Erythroblast (primary cell): ENCODE measurements around the gene HP.

Experiments used
- DNase-seq, 2 experiments: peaks; one replicate each; lab custom pipeline; 2025; lab: John Stamatoyannopoulos, UW
- GATA1 ChIP-seq: IDR thresholded peaks from 2 replicates; pipeline ENCODE4 v1.6.1; 2011; ENCODE audit warnings: low read depth, mild to moderate bottlenecking, control low read depth, low read length, moderate library complexity
- POLR2A ChIP-seq: IDR thresholded peaks from 2 replicates; pipeline ENCODE4 v1.6.1; 2011; ENCODE audit warnings: mild to moderate bottlenecking, low read length

HP gene

DNA sequence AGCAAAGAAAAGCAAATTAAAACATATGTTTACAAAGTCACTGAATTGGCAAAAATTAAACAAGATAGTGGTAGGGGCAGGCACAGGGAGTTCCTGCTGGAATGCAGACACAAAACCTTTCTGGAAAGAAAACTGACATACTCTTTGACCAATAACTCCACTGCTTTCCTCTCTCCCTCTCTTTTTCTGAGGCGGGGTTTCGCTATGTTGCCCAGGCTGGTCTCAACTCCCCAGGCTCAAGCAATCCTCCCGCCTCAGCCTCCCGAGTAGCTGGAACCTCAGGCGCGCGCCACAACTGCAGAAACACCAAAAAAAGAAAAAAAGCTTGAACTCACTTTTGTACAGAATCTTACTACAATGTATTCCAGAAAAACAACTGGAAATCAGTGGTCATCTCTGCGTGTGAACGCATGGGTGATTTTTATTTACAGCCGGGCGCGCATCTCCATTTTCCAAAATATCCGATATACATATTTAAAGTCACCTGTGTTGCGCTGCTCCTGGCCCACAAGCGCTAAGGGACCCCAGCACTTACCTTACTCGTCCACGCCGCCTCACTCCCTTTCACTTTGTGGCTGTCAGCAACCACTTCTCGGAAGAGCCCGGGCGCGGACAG lies 38.6 kb downstream of the HP start:
- DNase-seq: peak; percentile 58 to 59
- TF ChIP-seq POLR2A: no peak
- TF ChIP-seq GATA1: no peak

DNA sequence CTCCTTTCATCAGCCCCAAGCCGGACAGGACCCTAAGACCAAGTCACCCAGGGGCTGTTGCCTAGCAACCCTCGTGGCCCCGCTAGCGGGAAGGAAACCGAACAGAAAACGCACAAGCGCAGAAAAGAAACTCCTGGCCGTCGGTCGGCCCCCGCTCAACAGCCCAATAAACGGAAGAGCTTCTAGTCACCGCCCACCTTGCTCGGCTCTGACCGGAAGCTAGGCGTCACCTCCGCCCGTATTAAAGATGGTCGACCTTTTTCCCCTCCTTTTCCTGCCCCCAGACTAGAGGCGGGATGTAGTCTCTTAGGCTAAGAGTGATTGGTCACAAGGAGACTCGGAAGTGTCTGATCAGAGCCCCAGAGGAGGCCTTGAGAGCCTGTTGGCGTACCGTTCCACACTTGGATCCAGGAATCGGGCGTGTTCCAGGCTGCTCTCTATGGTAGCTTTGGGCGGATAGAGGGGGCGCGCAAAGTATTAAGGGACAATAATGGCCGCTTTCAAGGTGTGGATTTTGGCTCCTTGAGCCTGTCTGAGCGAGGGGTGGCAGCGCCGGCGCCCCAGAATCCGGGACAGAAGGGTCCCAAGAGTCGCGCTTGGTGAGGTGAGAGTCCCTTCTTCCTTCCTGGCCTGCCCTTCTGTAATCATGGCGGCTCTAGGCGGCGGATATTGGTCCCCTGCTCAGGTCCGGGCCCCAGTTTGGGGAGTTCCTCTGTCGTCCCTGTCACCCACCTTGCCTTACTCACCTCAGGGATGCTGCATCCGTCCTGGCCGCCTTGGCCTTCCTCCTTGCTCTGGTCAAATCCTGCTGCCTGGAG lies 39.4 kb downstream of the HP start, which contains the start of the genes DHX38 and TXNL4B:
TSS of gene DHX38 (plus strand) at position 400 of the 818 bp plus-strand sequence. CDS start 2,311 bp downstream, outside the sequence.
TSS of gene TXNL4B (minus strand) at position 173 of the 818 bp plus-strand sequence. CDS start 2,871 bp downstream, outside the sequence.
- TF ChIP-seq POLR2A: peak; percentile 92
- no peak for TF ChIP-seq GATA1
- peak; percentile 98 for DNase-seq

DNA sequence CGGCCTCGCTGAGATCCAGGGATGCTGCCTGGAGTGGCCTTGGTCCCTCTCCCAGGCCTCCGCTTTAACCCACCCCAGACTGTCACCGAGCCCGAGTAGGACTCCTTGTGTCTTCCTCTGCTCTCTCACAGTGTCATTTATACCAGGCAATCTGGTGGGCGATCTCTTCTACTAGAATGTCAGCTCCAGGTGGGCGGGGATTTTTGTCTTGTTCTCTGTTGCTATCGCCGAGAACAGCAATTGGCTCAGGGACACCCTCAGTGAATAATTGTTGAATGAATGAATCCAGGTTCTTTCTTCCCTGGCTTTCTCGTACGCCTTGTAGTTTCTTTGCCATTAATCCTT lies 39.9 kb downstream of the HP start:
- peak; percentile 70 to 81 for DNase-seq
- TF ChIP-seq GATA1 (no peak), POLR2A (no peak)

DNA sequence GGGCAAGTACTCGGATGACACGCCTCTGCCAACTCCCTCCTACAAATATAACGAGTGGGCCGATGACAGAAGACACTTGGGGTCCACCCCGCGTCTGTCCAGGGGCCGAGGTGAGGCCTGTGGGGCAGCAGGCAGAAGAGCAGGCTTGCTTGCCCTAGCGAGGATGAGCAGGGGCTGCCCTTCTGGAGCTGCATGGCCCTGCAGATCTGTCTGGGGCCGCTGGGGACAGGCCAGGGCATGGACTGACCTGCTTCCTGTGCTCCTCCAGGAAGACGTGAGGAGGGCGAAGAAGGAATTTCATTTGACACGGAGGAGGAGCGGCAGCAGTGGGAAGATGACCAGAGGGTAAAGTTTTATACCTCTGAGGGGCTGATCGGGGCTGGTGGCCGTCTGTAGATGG lies 44.6 kb downstream of the HP start:
- no peak for TF ChIP-seq GATA1
- no peak for TF ChIP-seq POLR2A
- DNase-seq: no peak

DNA sequence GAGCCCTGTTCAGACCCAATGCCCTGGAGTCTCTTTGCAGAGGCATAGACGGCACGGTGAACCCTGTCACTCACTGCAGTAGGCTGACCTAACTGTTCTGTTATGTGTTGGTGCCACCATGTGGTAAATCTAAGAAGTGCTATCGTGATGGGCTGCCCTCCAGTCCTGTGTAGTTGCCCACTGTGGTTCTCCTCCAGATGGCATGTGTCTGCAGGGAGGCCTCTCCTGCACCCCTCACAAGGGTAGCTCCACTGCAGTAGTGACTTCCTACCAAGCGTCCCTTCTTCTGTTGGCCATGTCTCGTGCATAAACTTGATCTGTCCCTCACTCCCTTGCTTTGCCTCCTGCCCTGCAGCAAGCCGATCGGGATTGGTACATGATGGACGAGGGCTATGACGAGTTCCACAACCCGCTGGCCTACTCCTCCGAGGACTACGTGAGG lies 45.1 kb downstream of the HP start:
- peak; percentile 72 to 83 for DNase-seq
- TF ChIP-seq GATA1: no peak

DNA sequence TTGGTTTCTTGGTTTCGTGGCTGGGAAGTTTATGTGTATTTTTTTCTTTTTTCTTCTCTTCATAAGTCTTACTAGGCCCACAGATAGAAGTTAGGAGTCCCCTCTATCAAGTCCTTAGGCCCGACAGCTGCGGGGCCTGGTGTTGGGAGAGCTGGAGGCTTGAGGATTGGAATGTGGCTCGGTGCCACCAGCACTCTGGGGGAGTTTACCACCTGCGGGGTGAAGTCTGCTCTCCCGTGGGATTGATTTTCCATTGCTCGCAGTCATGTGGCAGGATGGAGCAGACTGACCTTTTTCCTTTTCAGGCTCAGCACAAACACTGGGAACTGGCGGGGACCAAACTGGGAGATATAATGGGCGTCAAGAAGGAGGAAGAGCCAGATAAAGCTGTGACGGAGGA lies 46.9 kb downstream of the HP start:
- DNase-seq: no peak
- TF ChIP-seq POLR2A (no peak), GATA1 (no peak)

DNA sequence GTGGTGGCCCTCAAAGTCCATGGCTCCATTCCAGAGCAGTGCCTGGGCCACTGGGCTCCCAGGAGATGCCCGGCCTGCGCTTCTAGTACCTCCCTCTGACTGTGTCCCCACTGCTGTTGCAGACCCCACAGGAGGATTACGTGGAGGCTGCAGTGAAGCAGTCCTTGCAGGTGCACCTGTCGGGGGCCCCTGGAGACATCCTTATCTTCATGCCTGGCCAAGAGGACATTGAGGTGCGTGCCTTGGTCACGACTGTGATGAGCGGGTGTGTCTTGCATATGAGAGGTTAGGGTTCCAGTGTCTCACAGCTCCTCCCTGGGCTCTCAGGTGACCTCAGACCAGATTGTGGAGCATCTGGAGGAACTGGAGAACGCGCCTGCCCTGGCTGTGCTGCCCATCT lies 50.6 kb downstream of the HP start:
- no peak for DNase-seq
- TF ChIP-seq GATA1: no peak
- no peak for TF ChIP-seq POLR2A

DNA sequence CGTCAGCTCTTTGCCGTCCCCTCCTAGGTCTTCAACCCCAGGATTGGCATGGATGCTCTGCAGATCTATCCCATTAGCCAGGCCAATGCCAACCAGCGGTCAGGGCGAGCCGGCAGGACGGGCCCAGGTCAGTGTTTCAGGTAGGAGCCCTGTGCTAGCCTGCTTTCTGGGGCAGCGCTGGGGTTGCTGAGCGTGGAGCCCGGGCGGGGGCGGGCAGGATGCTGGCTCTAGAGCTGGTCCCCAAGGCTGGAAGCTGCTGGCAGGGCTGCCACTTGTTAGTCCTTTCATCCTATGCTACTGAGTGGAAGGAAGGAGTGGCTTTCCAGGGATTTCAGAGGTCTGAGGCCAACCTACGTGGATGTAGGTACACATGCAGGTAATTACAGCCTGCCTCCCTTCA lies 51.7 kb downstream of the HP start:
- no peak for DNase-seq
- TF ChIP-seq GATA1 (no peak), POLR2A (no peak)

DNA sequence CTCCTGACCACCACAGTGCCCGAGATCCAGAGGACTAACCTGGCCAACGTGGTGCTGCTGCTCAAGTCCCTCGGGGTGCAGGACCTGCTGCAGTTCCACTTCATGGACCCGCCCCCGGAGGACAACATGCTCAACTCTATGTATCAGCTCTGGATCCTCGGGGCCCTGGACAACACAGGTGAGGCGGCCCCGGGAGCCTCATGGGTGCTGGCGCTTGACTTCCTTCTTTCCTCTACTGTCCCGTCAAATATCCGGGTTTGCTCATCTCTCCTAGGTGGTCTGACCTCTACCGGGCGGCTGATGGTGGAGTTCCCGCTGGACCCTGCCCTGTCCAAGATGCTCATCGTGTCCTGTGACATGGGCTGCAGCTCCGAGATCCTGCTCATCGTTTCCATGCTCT lies 53.1 kb downstream of the HP start:
- no peak for TF ChIP-seq POLR2A
- TF ChIP-seq GATA1: no peak
- no peak for DNase-seq

DNA sequence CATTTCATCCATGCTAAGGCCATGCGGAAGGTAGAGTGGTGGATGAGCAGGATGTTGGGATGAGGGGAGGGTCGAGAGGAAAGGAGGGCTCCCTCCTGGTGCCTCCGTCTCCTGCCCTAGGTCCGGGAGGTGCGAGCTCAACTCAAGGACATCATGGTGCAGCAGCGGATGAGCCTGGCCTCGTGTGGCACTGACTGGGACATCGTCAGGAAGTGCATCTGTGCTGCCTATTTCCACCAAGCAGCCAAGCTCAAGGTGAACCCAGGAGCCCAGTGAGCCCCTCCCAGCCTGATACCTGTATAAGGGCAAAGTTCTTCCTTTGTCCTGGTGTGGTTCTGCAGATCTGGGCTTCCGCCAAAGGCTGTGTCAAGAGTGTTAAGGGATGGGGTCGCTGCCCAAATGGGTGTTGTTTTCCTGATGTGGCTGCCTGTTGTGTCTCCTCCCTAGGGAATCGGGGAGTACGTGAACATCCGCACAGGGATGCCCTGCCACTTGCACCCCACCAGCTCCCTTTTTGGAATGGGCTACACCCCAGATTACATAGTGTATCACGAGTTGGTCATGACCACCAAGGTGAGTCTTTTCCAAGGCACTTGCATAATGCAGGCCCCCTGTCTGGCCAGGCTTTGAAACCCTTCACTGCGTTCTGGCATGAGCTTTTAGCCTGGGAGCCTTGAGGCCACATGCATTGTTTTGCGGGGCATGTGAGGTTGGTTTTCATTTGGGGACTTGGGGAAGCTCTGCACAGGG lies 54.2 kb downstream of the HP start:
- TF ChIP-seq POLR2A: no peak
- no peak for DNase-seq

DNA sequence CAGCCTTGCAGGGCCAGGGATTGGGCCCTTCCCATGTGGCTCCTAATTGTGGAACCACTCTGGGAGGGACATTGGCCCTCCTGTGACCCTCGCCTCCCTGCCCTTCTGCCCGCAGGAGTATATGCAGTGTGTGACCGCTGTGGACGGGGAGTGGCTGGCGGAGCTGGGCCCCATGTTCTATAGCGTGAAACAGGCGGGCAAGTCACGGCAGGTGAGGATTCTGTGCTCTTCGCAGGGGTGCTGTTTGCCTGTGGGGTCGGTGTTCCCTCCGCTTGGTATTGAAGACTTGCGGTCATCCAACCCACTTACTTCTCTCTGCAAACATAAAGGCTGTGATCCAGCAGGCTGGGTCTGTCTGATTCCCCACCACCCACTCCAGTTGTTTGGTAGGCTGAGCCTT lies 55.0 kb downstream of the HP start:
- no peak for DNase-seq
- TF ChIP-seq GATA1 (no peak), POLR2A (no peak)

DNA sequence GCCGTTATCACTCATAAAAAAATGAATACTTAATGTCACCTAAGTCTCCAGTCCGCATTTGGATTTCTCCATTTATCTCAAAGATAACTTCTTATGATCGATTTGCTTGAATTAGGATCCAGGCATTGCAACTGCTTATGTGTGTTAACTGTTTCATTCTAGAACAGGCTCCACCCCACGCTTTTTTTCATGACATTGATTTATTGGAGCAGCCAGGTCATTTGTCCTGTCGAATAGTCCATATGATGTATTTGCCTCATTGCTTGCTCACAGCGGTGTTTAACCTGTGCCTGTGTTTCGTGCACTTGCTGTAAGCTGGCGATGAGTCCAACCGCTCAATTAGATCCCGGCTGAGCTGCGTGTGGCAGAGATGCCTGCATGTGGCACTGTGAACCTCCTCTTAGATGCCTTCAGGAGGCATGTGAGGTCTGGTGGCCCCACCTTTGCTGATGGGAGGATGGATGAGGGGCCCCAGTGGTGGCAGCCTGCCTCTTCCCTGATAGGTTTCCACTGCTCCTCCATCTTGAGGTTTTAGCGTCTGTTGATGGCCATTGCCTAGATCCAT lies 55.7 kb downstream of the HP start:
- TF ChIP-seq GATA1 (no peak), POLR2A (no peak)
- no peak for DNase-seq
